NOMO-1 treated with dmso at 0.1 percent for 144 hours (cell line): ENCODE measurements around the gene HPS5.

Experiments
- DNase-seq: peaks from one replicate; lab custom pipeline; 2025; ENCODE audit not compliant: unreplicated experiment; lab: John Stamatoyannopoulos, UW

HPS5 gene

GRCh38 chr11:18239655-18240054 lies 82.3 kb downstream of the HPS5 start:
- DNase-seq, result no peak

GRCh38 chr11:18236664-18237356 lies 85.1 kb downstream of the HPS5 start, which contains the start of gene SAA4:
TSS of gene SAA4 (minus strand) at chr11:18236802. CDS start at chr11:18235926, 876 bp downstream.
- no peak for DNase-seq

GRCh38 chr11:18235394-18236334 lies 86.3 kb downstream of the HPS5 start:
- DNase-seq, result no peak

- DNase-seq, result no peak
Measured at GRCh38 chr11:18233912-18234311, 88.0 kb downstream of the HPS5 start.

- DNase-seq, result no peak
Measured at GRCh38 chr11:18230859-18231258, 91.1 kb downstream of the HPS5 start.

GRCh38 chr11:18229501-18229900 lies 92.4 kb downstream of the HPS5 start:
- no peak for DNase-seq
